Breast epithelium (tissue), 3 donors: Measurements from ENCODE around the gene CWC27.

Source experiments
- CTCF ChIP-seq, 3 donors: fragments of 450-650 bp; IDR thresholded peaks; one replicate each; pipeline ENCODE4 v1.5.1; 2016 to 2017; ENCODE audit warnings: antibody characterized with exemption in 3 of 3, mild to moderate bottlenecking in 3 of 3, moderate library complexity in 3 of 3
- POLR2AphosphoS5 ChIP-seq, 3 donors: sonication (generic); formaldehyde crosslinking; IDR thresholded peaks; one replicate each; pipeline ENCODE4 v1.6.1; 2017; ENCODE audit warnings: antibody characterized with exemption in 3 of 3

- TF ChIP-seq POLR2AphosphoS5 (IDR thresholded peaks at IDR 0.05) (no peak), CTCF (IDR thresholded peaks at IDR 0.05) (no peak)
These were observed 281.4 kb downstream of the CWC27 start for GRCh38 chr5:65050140-65050539.
